Trophoblast cell (in vitro differentiated cells and primary cell): ENCODE measurements around the gene RHNO1.

Source experiments
- DNase-seq, 2 donors: peaks; one replicate each; pipeline ENCODE4 v3.0.0-alpha.2; 2016
- H2AFZ ChIP-seq: 2 replicates; pipeline ENCODE4 v1.6.1; 2013; ENCODE audit warnings: low read length, moderate library complexity, mild to moderate bottlenecking; ENCODE audit not compliant: insufficient read depth, poor library complexity
- H2AK5ac ChIP-seq: 2 replicates; pipeline ENCODE4 v1.6.1; 2013; ENCODE audit warnings: mild to moderate bottlenecking, low read length
- H2BK120ac ChIP-seq: 2 replicates; pipeline ENCODE4 v1.6.1; 2013; ENCODE audit warnings: low read length, mild to moderate bottlenecking, moderate library complexity; ENCODE audit not compliant: insufficient read depth, poor library complexity
- H2BK12ac ChIP-seq: 2 replicates; pipeline ENCODE4 v1.6.1; 2013; ENCODE audit warnings: mild to moderate bottlenecking, low read length, moderate library complexity
- H2BK5ac ChIP-seq: 2 replicates; pipeline ENCODE4 v1.6.1; 2013; ENCODE audit warnings: low read length, low read depth, moderate library complexity, mild to moderate bottlenecking; ENCODE audit not compliant: poor library complexity
- H3K14ac ChIP-seq: 2 replicates; pipeline ENCODE4 v1.6.1; 2013; ENCODE audit warnings: mild to moderate bottlenecking, low read length
- H3K18ac ChIP-seq: 2 replicates; pipeline ENCODE4 v1.6.1; 2013; ENCODE audit warnings: mild to moderate bottlenecking, low read length
- H3K23ac ChIP-seq: 2 replicates; pipeline ENCODE4 v1.6.1; 2013; ENCODE audit warnings: low read length
- H3K27ac ChIP-seq: 2 replicates; pipeline ENCODE4 v1.5.1; 2013; ENCODE audit warnings: low read depth, mild to moderate bottlenecking, inconsistent platforms, low read length, moderate library complexity
- H3K27me3 ChIP-seq: 2 replicates; pipeline ENCODE4 v1.6.1; 2013; ENCODE audit warnings: inconsistent platforms, mild to moderate bottlenecking, low read length, moderate library complexity; ENCODE audit not compliant: insufficient read depth
- H3K36me3 ChIP-seq, 2 experiments: 1 replicate in 1 of 2; 2 replicates in 1 of 2; pipeline ENCODE4 v1.6.1; 2013; ENCODE audit warnings: low read length in 2 of 2, mild to moderate bottlenecking in 2 of 2, moderate library complexity in 1 of 2; ENCODE audit not compliant: insufficient read depth in 2 of 2, control insufficient read depth in 1 of 2
- H3K4ac ChIP-seq: 2 replicates; pipeline ENCODE4 v1.6.1; 2013; ENCODE audit warnings: low read depth, mild to moderate bottlenecking, low read length, moderate library complexity
- H3K4me1 ChIP-seq, 2 experiments: 1 replicate in 1 of 2; 2 replicates in 1 of 2; pipeline ENCODE4 v1.6.1; 2013; ENCODE audit warnings: low read length in 2 of 2, mild to moderate bottlenecking in 2 of 2, moderate library complexity in 1 of 2; ENCODE audit not compliant: insufficient read depth in 2 of 2, control insufficient read depth in 1 of 2
- H3K4me2 ChIP-seq: 2 replicates; pipeline ENCODE4 v1.6.1; 2013; ENCODE audit warnings: inconsistent platforms, mild to moderate bottlenecking, low read length, moderate library complexity
- H3K4me3 ChIP-seq: 2 replicates; pipeline ENCODE4 v1.5.1; 2013; ENCODE audit warnings: mild to moderate bottlenecking, low read depth, low read length, inconsistent platforms
- H3K79me1 ChIP-seq: one replicate; pipeline ENCODE4 v1.6.1; 2013; ENCODE audit warnings: low read length
- H3K79me2 ChIP-seq: 2 replicates; pipeline ENCODE4 v1.6.1; 2013; ENCODE audit warnings: low read length, mild to moderate bottlenecking; ENCODE audit not compliant: control insufficient read depth, insufficient read depth, poor library complexity
- H3K9ac ChIP-seq: 2 replicates; pipeline ENCODE4 v1.6.1; 2013; ENCODE audit warnings: mild to moderate bottlenecking, low read length
- H3K9me3 ChIP-seq: 2 replicates; pipeline ENCODE4 v1.6.1; 2013; ENCODE audit warnings: low read depth, mild to moderate bottlenecking, control low read depth, inconsistent platforms, low read length; ENCODE audit not compliant: insufficient read depth
- H4K12ac ChIP-seq: 2 replicates; pipeline ENCODE4 v1.6.1; 2013; ENCODE audit warnings: low read depth, mild to moderate bottlenecking, low read length, moderate library complexity
- H4K8ac ChIP-seq: 2 replicates; pipeline ENCODE4 v1.6.1; 2013; ENCODE audit warnings: low read depth, mild to moderate bottlenecking, low read length, moderate library complexity
- H4K91ac ChIP-seq: one replicate; pipeline ENCODE4 v1.6.1; 2013; ENCODE audit warnings: low read depth, mild to moderate bottlenecking, low read length, moderate library complexity
- WGBS: extraction: QIAGEN DNeasy Blood & Tissue Kit; methylation state at CpG from one replicate; pipeline ENCODE4 v1.1.7; 2013; ENCODE audit warnings: missing lambda C conversion rate; ENCODE audit not compliant: insufficient read length, insufficient coverage; ENCODE audit errors: extremely low coverage; 5-methylcytosine and 5-hydroxymethylcytosine counted together

The RHNO1 gene

DNA sequence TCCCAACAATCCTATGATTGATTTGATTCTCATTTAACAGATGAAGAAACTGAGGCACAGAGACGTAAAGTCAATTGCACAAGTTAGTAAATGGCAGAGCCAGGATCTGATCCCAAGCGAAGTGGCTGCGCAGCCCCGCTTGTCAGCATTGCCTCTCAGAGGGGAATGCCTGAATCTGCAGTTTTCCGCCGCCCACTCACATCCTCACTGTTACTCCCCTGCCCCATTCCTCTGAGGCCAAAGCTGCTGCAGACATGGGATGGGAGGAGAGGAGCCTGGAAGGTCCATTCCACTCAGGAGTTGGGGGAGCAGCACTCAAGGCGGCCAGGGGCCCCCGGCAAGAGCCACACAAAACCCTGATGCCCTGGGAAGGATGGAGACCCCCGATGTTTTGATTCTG, 43.2 kb upstream of the RHNO1 start:
- WGBS = no CpG with 5 or more reads among the region's 9 CpGs
- no peak overlapping the region for H2BK5ac ChIP-seq
- H3K23ac ChIP-seq = no peak overlapping the region
- H3K79me1 ChIP-seq = no peaks in the 10 kb centered on the region
- no peak overlapping the region for H3K14ac ChIP-seq
- no peak overlapping the region for H3K4me2 ChIP-seq
- no peaks in the 10 kb centered on the region for H3K27me3 ChIP-seq
- H2AFZ ChIP-seq = no peak overlapping the region
- H3K18ac ChIP-seq = no peak overlapping the region
- H4K91ac ChIP-seq = no peak overlapping the region
- H2BK120ac ChIP-seq = no peak overlapping the region
- H3K27ac ChIP-seq = no peak overlapping the region
- peaks cover 2 to 6% of the 10 kb centered on the region in 2 experiments for H3K36me3 ChIP-seq
- H3K4me1 ChIP-seq = no peaks in the 10 kb centered on the region
- no peak overlapping the region for H3K4ac ChIP-seq
- H3K4me3 ChIP-seq = no peak overlapping the region
- H4K8ac ChIP-seq = no peak overlapping the region
- no peak for DNase-seq
- H3K9ac ChIP-seq = no peak overlapping the region
- H2AK5ac ChIP-seq = no peak overlapping the region
- no peak overlapping the region for H2BK12ac ChIP-seq
- no peaks in the 10 kb centered on the region for H3K79me2 ChIP-seq
- H3K9me3 ChIP-seq = no peaks in the 10 kb centered on the region
- H4K12ac ChIP-seq = no peak overlapping the region

- no peaks in the 10 kb centered on the region for H3K79me1 ChIP-seq
- H2BK120ac ChIP-seq = no peak within 1 kb of the TSS
- H2BK12ac ChIP-seq = no peak within 1 kb of the TSS
- H3K18ac ChIP-seq = no peak within 1 kb of the TSS
- no peaks in the 10 kb centered on the region for H3K79me2 ChIP-seq
- H3K27me3 ChIP-seq = no peaks in the 10 kb centered on the region
- peaks cover 2 to 6% of the 10 kb centered on the region in 2 experiments for H3K36me3 ChIP-seq
- no peak for DNase-seq
- H2AFZ ChIP-seq = no peak within 1 kb of the TSS
- no peak within 1 kb of the TSS for H3K9ac ChIP-seq
- H3K14ac ChIP-seq = no peak within 1 kb of the TSS
- H3K4me3 ChIP-seq = no peak within 1 kb of the TSS
- H3K4ac ChIP-seq = no peak within 1 kb of the TSS
- H3K9me3 ChIP-seq = no peaks in the 10 kb centered on the region
- no peak within 1 kb of the TSS for H3K23ac ChIP-seq
- no peak within 1 kb of the TSS for H4K8ac ChIP-seq
- no peak within 1 kb of the TSS for H3K27ac ChIP-seq
- H3K4me1 ChIP-seq = no peaks in the 10 kb centered on the region
- no peak within 1 kb of the TSS for H2BK5ac ChIP-seq
- no CpG with 5 or more reads among the region's 32 CpGs for WGBS
- no peak within 1 kb of the TSS for H4K91ac ChIP-seq
- no peak within 1 kb of the TSS for H4K12ac ChIP-seq
- no peak within 1 kb of the TSS for H3K4me2 ChIP-seq
- no peak within 1 kb of the TSS for H2AK5ac ChIP-seq
These were observed 42.2 kb upstream of the RHNO1 start, which contains the start of gene NRIP2 for GRCh38 chr12:2834581-2835491. Gene NRIP2 (minus strand): TSS chr12:2835035. CDS start chr12:2834983, 52 bp downstream.

GRCh38 chr12:2835691-2836403, 41.2 kb upstream of the RHNO1 start:
- no peak overlapping the region for H4K12ac ChIP-seq
- no peaks in the 10 kb centered on the region for H3K9me3 ChIP-seq
- no peaks in the 10 kb centered on the region for H3K79me2 ChIP-seq
- no peaks in the 10 kb centered on the region for H3K27me3 ChIP-seq
- no peak for DNase-seq
- H4K8ac ChIP-seq = no peak overlapping the region
- no peak overlapping the region for H3K23ac ChIP-seq
- no peak overlapping the region for H2BK5ac ChIP-seq
- no peak overlapping the region for H2AK5ac ChIP-seq
- no peak overlapping the region for H3K27ac ChIP-seq
- peaks cover 2% of the 10 kb centered on the region in 2 experiments for H3K36me3 ChIP-seq
- H4K91ac ChIP-seq = no peak overlapping the region
- no peak overlapping the region for H3K14ac ChIP-seq
- H2BK12ac ChIP-seq = no peak overlapping the region
- H3K18ac ChIP-seq = no peak overlapping the region
- WGBS = no CpG with 5 or more reads among the region's 4 CpGs
- no peak overlapping the region for H3K9ac ChIP-seq
- H3K4ac ChIP-seq = no peak overlapping the region
- no peaks in the 10 kb centered on the region for H3K79me1 ChIP-seq
- H3K4me2 ChIP-seq = no peak overlapping the region
- no peak overlapping the region for H3K4me3 ChIP-seq
- H3K4me1 ChIP-seq = no peaks in the 10 kb centered on the region
- H2AFZ ChIP-seq = no peak overlapping the region
- no peak overlapping the region for H2BK120ac ChIP-seq

DNA sequence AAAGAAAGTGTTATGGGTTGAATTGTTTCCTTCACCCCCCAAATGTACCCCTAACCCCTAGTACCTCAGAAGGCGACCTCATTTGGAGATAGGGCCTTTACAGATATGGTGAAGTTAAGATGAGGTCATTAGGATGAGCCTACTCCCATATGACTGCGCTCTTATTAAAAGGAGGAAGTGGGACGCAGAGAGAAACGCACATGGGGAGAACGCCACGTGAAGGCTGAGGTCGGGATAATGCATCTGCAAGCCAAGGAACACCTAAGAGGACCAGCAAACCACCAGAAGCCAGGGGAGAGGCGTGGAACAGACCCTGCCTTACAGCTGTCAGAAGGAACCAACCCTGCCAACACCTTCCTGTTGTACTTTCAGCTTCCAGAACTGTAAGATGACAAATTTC, 40.4 kb upstream of the RHNO1 start:
- WGBS = no CpG with 5 or more reads among the region's 8 CpGs
- H3K36me3 ChIP-seq = peaks cover 2% of the 10 kb centered on the region in 2 experiments
- no peak overlapping the region for H3K4ac ChIP-seq
- no peak overlapping the region for H4K91ac ChIP-seq
- H3K79me1 ChIP-seq = no peaks in the 10 kb centered on the region
- no peaks in the 10 kb centered on the region for H3K79me2 ChIP-seq
- no peak overlapping the region for H3K14ac ChIP-seq
- no peaks in the 10 kb centered on the region for H3K27me3 ChIP-seq
- H3K4me3 ChIP-seq = no peak overlapping the region
- no peak overlapping the region for H3K27ac ChIP-seq
- no peaks in the 10 kb centered on the region for H3K4me1 ChIP-seq
- H3K9me3 ChIP-seq = no peaks in the 10 kb centered on the region
- H3K9ac ChIP-seq = no peak overlapping the region
- H2AFZ ChIP-seq = no peak overlapping the region
- no peak for DNase-seq
- no peak overlapping the region for H2BK5ac ChIP-seq
- no peak overlapping the region for H2AK5ac ChIP-seq
- no peak overlapping the region for H4K12ac ChIP-seq
- H3K4me2 ChIP-seq = no peak overlapping the region
- H4K8ac ChIP-seq = no peak overlapping the region
- no peak overlapping the region for H3K23ac ChIP-seq
- no peak overlapping the region for H2BK120ac ChIP-seq
- no peak overlapping the region for H3K18ac ChIP-seq
- no peak overlapping the region for H2BK12ac ChIP-seq
